HG03139 (cell line): ENCODE data around the gene RNF2.

Experiments used
- ATAC-seq: cut with Tn5 transposase; IDR thresholded peaks from one replicate; pipeline ENCODE4 v1.9.1; 2021; ENCODE audit not compliant: unreplicated experiment

Gene RNF2

GRCh38 chr1:185091480-185091879 lies 46.1 kb downstream of the RNF2 start:
- no peak for ATAC-seq

DNA sequence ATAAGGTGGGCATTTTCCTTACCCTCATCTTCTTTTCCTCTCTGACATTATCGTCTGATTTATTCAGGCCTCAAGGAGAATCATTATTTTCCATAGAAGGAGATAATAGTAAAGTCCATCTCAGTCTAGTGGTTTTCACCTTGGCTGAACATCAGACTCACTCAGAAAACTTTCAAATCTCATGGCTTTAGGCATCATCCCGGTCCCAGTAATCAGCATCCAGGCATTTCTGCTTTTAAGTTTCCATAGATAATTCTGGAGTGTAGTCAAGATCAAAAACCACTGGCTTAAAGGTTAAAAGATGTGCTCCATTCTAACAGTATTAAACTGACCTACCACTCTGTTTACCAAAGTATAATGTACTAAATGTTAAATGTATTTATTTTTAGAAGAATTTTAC lies 49.4 kb downstream of the RNF2 start:
- no peak for ATAC-seq

GRCh38 chr1:185096531-185096930 lies 51.2 kb downstream of the RNF2 start:
- no peak for ATAC-seq

GRCh38 chr1:185104083-185104482 lies 58.7 kb downstream of the RNF2 start:
- no peak for ATAC-seq

- ATAC-seq: no peak
Observed at GRCh38 chr1:185105121-185105520, 59.8 kb downstream of the RNF2 start.

DNA sequence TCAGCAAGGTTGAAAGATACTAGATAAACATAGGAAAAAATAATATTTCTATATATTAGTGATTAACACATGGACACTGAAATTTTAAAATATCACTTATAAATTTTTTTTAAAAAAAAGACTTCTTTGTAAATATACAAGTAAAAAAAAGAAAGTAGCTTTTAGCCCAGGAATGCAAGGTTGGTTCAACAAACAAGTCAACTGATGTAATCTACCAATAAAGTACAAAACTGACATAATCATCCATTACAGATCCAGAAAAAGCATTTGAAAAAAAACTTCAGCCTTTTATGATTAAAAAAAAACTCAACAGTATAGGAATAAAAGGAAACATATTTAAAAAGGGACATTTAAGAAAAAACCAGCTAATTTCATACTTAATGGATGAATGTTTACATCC lies 63.0 kb downstream of the RNF2 start:
- no peak for ATAC-seq

- ATAC-seq: no peak
Observed at GRCh38 chr1:185110145-185110544, 64.8 kb downstream of the RNF2 start.

DNA sequence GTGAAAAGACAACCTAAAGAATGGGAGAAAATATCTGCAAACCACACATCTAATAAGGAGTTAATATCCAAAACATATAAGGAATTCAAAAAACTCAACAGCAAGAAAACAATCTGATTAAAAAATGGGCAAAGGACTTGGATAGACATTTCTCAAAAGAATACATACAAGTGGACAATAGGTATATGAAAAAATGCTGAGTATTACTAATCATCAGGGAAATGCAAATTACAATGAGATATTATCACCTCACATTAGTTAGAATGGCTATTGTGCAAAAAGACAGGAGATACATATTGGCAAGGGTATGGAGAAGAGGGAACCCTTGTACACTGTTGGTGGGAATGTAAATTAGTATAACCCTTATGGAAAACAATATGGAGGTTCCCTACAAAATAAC lies 66.5 kb downstream of the RNF2 start:
- ATAC-seq: no peak

- ATAC-seq: no peak
Observed at GRCh38 chr1:185112356-185112755, 67.0 kb downstream of the RNF2 start.

GRCh38 chr1:185129708-185130107 lies 84.3 kb downstream of the RNF2 start:
- ATAC-seq: no peak

DNA sequence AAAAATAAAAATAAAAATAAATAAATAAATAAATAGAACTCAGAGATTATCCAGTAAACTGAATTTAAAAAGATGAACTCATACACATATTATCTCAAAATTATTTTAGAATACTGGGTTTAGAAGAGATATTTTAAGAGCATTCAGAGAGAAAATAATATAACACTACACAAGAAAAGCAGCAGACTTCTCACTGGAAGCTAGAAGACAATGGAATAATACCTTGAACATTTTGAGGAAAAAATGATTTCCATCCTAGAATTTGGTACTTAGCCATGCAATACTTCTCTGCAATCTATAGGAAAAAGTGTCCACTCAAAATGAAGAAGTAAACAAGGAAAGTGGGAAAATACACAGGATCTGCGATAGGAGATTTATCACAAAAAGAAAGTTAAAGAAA lies 87.2 kb downstream of the RNF2 start:
- ATAC-seq: no peak

DNA sequence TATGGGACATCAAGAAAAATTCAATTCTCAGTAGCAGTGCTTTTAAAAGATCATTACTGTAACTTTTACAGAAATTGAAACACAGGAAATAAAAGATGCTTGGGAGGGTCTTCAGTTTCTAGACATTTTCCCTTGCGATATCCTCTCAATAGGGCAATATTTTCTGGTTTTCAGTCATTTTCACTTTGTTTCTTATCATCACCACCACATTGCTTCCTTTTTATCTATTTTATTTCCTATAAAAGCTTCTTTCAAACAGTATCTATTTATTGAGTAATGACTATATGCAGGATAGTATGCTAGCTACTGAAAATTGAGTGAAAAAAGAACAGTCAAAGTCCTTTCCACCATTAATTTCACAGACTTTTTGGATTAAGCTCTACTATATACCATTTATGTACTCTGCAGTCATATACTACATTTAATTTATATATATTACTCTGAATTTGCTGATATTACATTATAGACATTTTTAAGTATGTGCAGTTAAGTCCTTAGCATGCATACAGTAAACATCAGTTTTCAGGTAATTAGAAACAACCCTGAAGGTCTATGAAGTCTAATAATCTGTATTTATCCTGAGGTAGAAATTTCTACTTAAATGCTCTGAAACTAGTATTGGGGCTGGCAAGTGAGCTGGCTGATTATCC lies 92.7 kb downstream of the RNF2 start:
- ATAC-seq: no peak

- ATAC-seq: no peak
Observed at GRCh38 chr1:185139246-185139645, 93.9 kb downstream of the RNF2 start.

- no peak for ATAC-seq
Observed at GRCh38 chr1:185144233-185144632, 98.9 kb downstream of the RNF2 start.

GRCh38 chr1:185151215-185151614 lies 105.9 kb downstream of the RNF2 start:
- no peak for ATAC-seq
